Activated gamma-delta T cell treated with anti-CD3 and anti-CD28 coated beads, Interleukin-2, amount 50 U/mL, for 16 hours (primary cell): Measurements from ENCODE around the gene FBXW8.
A peak's percentile ranks its signal among the peaks of the same experiment; 100 is the strongest.

ENCODE experiments used
- DNase-seq: peaks from one replicate; pipeline ENCODE4 v3.0.0-alpha.2; 2020; ENCODE audit warnings: low read depth

Gene FBXW8

GRCh38 chr12:116924558-116925453 is 14.1 kb downstream of the FBXW8 start:
- DNase-seq: peak; percentile 17

- DNase-seq: no peak
Observed at GRCh38 chr12:116926283-116927243, 15.8 kb downstream of the FBXW8 start.

GRCh38 chr12:116927244-116927940 is 16.6 kb downstream of the FBXW8 start:
- DNase-seq: no peak

DNA sequence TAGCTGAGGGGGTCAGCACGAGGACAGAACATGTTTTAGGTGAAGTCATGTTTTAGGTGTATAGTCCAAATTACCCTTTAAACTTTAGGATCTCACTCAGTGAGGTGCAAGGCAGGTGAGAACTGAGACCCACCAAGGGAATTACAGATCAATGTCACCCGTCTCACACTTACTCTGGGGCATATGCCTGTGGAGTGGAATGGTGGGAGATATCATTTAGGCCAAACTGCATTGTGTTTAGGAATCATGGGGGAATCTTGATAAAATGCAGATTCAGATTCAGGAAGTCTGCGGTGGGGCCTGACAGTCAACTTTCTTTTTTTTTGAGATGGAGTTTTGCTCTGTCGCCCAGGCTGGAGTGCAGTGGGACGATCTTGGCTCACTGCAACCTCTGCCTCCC is 17.8 kb downstream of the FBXW8 start:
- DNase-seq: no peak

DNA sequence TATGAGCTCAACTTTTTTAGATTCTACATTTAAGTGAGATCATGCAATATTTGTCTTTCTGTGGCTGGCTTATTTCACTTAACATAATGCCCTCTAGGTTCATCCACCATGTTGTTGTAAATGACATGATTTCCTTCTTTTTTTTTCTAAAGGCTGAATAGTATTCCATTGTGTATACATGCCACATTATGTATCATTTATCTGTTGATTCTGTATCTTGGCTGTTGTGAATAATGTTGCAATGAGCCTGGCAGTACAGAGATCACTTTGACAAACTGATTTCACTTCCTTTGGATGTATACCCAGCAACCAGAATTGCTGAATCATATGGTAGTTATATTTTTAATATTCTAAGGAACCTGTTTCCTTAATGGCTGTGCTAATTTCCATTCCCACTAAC is 19.1 kb downstream of the FBXW8 start:
- DNase-seq: no peak

GRCh38 chr12:116931665-116932064 is 20.9 kb downstream of the FBXW8 start:
- DNase-seq: no peak

DNA sequence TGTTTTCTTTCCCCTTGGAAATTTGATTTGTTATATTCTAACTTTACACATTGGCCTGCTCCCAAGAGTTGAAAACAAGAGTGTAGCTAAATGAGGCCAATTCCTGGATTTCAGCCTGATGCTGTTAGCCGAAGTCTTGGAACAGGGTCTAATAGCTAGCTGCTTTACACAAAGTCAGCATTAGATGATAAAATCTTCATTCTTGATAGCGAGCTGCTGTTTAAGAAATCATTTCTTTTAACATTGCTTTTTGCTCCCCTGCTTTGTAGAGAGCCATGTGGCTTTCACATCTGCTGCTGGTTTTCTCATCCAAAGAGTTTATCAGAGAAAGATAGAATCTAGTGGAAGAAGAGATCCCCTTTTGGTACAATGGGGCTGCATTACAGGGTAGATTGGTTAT is 22.3 kb downstream of the FBXW8 start:
- DNase-seq: no peak

GRCh38 chr12:116933512-116934246 is 22.9 kb downstream of the FBXW8 start:
- DNase-seq: no peak

- no peak for DNase-seq
Observed at GRCh38 chr12:116934908-116935705, 24.4 kb downstream of the FBXW8 start.

DNA sequence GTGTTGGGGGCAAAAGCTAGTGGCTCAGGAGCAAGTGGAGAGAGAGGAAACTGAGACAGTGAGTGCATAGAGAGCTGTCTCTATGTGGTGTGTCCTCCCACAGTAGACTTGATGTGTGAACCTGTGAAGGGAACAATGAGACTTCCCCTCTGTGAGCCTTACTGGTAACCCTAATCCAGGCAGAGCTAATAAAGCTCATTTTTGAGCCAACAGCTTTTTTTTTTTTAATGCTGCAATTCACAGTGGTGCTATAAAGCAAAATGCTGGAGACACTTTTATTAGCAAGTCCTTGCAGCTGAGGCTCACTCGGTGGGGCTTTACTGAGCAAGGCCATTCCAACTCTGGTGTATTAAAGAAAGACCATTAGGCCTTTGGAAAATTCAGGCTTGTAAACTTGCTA is 26.9 kb downstream of the FBXW8 start:
- DNase-seq: no peak

- DNase-seq: no peak
Observed at GRCh38 chr12:116939734-116940133, 29.0 kb downstream of the FBXW8 start.

GRCh38 chr12:116941188-116941587 is 30.4 kb downstream of the FBXW8 start:
- DNase-seq: no peak

- no peak for DNase-seq
Observed at GRCh38 chr12:116943419-116944372, 32.9 kb downstream of the FBXW8 start.

- DNase-seq: no peak
Observed at GRCh38 chr12:116945886-116946550, 35.3 kb downstream of the FBXW8 start.

DNA sequence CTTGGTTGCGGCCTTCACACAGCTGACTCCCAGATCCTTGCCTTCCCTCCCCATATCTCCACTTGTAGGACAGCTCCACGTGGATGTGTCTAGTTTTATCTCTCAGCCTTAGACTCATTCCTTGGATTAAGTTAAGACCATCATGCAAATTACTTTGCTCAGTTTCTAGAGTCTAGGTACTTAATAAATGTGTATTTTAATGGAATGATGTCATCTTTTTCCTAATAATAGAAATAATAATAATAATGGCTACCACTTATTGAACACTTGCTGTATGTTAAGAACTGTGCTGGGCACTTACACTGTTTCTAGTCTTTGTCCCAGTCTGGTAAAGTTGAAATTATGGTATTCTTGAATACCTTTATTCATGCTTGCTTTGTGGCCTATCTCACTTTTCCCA is 37.5 kb downstream of the FBXW8 start:
- no peak for DNase-seq

GRCh38 chr12:116950628-116951325 is 40.0 kb downstream of the FBXW8 start:
- no peak for DNase-seq

DNA sequence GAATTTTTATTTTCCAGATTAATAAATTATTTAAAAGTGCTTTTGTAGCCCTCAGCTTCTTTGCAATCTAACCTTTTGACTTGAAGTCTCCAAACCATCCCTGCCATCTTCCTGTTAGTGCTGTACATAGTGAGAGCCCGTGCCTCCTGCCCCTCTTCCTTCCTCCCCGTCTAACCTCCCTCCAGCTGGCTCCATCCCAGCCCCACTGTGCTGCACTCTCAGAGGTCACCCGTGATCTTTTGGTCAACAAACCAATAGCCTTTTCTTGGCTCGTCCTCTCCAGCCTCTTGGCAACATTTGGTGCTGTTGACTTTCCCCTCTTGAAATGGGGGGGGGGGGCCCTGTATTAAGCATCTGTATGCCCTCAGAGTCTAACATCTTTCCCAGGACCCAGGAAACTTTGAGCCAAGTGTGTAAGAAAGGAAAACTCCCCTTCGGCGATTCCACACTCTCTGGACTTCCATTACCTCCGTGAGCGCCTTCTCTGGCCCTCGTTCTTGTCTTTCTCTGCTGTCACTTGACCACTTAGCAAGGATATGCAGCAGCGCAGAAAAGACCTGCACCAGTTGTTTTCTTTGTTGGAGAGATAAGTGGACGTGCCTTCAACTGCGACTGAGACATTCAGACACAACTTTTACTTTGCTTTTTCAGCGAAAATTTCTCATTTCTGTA is 44.1 kb downstream of the FBXW8 start:
- no peak for DNase-seq
